RWPE2 (cell line): ENCODE measurements around the gene LINC00632.

ENCODE experiments used
- ATAC-seq: fragments of 200-7000 bp; cut with Tn5 transposase; 3 replicates; pipeline ENCODE4 v1.9.1; 2021; ENCODE audit warnings: low read depth
- DNase-seq: peaks from one replicate; pipeline ENCODE4 v3.0.0-alpha.2; 2020; ENCODE audit warnings: low spot score
- H3K27ac ChIP-seq: fragments of 450-650 bp; 2 replicates; pipeline ENCODE4 v1.5.1; 2017; ENCODE audit warnings: mild to moderate bottlenecking; ENCODE audit not compliant: poor library complexity, severe bottlenecking
- H3K27me3 ChIP-seq: fragments of 250-450 bp; sonication (Bioruptor Pico); 2 replicates; pipeline ENCODE4 v1.5.1; 2021; ENCODE audit warnings: mild to moderate bottlenecking, moderate library complexity; ENCODE audit not compliant: insufficient read depth, poor library complexity, severe bottlenecking
- H3K36me3 ChIP-seq: fragments of 250-450 bp; sonication (Bioruptor Pico); 2 replicates; pipeline ENCODE4 v1.5.1; 2020; ENCODE audit warnings: low read depth, mild to moderate bottlenecking, moderate library complexity
- H3K4me1 ChIP-seq: fragments of 250-450 bp; sonication (Bioruptor Pico); 2 replicates; pipeline ENCODE4 v1.5.1; 2021; ENCODE audit warnings: mild to moderate bottlenecking, moderate library complexity; ENCODE audit not compliant: insufficient read depth, poor library complexity, severe bottlenecking
- H3K4me3 ChIP-seq: fragments of 250-450 bp; sonication (Bioruptor Pico); 2 replicates; pipeline ENCODE4 v1.5.1; 2021; ENCODE audit warnings: mild to moderate bottlenecking, moderate library complexity; ENCODE audit not compliant: severe bottlenecking
- H3K9me3 ChIP-seq: fragments of 250-450 bp; sonication (Bioruptor Pico); 2 replicates; pipeline ENCODE4 v1.5.1; 2021; ENCODE audit warnings: mild to moderate bottlenecking, moderate library complexity; ENCODE audit not compliant: severe bottlenecking
- CTCF ChIP-seq: fragments of 450-650 bp; IDR thresholded peaks from one replicate; pipeline ENCODE4 v1.5.1; 2017; ENCODE audit warnings: mild to moderate bottlenecking, moderate library complexity; ENCODE audit not compliant: poor library complexity, severe bottlenecking

LINC00632 gene

GRCh38 chrX:140767646-140768045, 58.1 kb downstream of the LINC00632 start:
- H3K27ac ChIP-seq = no peak overlapping the region
- TF ChIP-seq CTCF = no peak
- no peaks in the 10 kb centered on the region for H3K36me3 ChIP-seq
- DNase-seq (no peak), ATAC-seq (no peak)
- no peaks in the 10 kb centered on the region for H3K27me3 ChIP-seq
- no peak overlapping the region for H3K4me3 ChIP-seq
- no peaks in the 10 kb centered on the region for H3K4me1 ChIP-seq
- H3K9me3 ChIP-seq = no peaks in the 10 kb centered on the region

GRCh38 chrX:140775211-140775610, 65.7 kb downstream of the LINC00632 start:
- DNase-seq = no peak

GRCh38 chrX:140776320-140776719, 66.8 kb downstream of the LINC00632 start:
- Histone ChIP-seq H3K9me3 (no peaks in the 10 kb centered on the region), H3K27ac (no peak overlapping the region), H3K4me3 (no peak overlapping the region), H3K4me1 (no peaks in the 10 kb centered on the region), H3K27me3 (no peaks in the 10 kb centered on the region), H3K36me3 (no peaks in the 10 kb centered on the region)
- ATAC-seq = no peak
- TF ChIP-seq CTCF = no peak
- no peak for DNase-seq

More at GRCh38 chrX:140775211-140775610, 65.7 kb downstream of the LINC00632 start:
- no peaks in the 10 kb centered on the region for H3K4me1 ChIP-seq
- TF ChIP-seq CTCF = no peak
- H3K27ac ChIP-seq = no peak overlapping the region
- no peak for ATAC-seq
- H3K4me3 ChIP-seq = no peak overlapping the region
- H3K9me3 ChIP-seq = no peaks in the 10 kb centered on the region
- no peaks in the 10 kb centered on the region for H3K27me3 ChIP-seq
- no peaks in the 10 kb centered on the region for H3K36me3 ChIP-seq

- H3K27ac ChIP-seq = no peak overlapping the region
- H3K4me1 ChIP-seq = no peaks in the 10 kb centered on the region
- H3K9me3 ChIP-seq = no peaks in the 10 kb centered on the region
- DNase-seq (no peak), ATAC-seq (no peak)
- H3K4me3 ChIP-seq = no peak overlapping the region
- no peak for TF ChIP-seq CTCF
- no peaks in the 10 kb centered on the region for H3K36me3 ChIP-seq
- H3K27me3 ChIP-seq = no peaks in the 10 kb centered on the region
Observed at GRCh38 chrX:140794642-140795041, 85.1 kb downstream of the LINC00632 start.

GRCh38 chrX:140799216-140799615, 89.7 kb downstream of the LINC00632 start:
- no peaks in the 10 kb centered on the region for H3K4me1 ChIP-seq
- no peaks in the 10 kb centered on the region for H3K36me3 ChIP-seq
- ATAC-seq (no peak), DNase-seq (no peak)
- H3K27me3 ChIP-seq = no peaks in the 10 kb centered on the region
- H3K9me3 ChIP-seq = no peaks in the 10 kb centered on the region
- no peak overlapping the region for H3K4me3 ChIP-seq
- TF ChIP-seq CTCF = no peak
- no peak overlapping the region for H3K27ac ChIP-seq
